Femur (tissue), 1 donor: ENCODE data around the gene ACSS1.

Source experiments
- DNase-seq: peaks from one replicate; pipeline ENCODE4 v3.0.0-alpha.2; 2017

The ACSS1 gene

DNA sequence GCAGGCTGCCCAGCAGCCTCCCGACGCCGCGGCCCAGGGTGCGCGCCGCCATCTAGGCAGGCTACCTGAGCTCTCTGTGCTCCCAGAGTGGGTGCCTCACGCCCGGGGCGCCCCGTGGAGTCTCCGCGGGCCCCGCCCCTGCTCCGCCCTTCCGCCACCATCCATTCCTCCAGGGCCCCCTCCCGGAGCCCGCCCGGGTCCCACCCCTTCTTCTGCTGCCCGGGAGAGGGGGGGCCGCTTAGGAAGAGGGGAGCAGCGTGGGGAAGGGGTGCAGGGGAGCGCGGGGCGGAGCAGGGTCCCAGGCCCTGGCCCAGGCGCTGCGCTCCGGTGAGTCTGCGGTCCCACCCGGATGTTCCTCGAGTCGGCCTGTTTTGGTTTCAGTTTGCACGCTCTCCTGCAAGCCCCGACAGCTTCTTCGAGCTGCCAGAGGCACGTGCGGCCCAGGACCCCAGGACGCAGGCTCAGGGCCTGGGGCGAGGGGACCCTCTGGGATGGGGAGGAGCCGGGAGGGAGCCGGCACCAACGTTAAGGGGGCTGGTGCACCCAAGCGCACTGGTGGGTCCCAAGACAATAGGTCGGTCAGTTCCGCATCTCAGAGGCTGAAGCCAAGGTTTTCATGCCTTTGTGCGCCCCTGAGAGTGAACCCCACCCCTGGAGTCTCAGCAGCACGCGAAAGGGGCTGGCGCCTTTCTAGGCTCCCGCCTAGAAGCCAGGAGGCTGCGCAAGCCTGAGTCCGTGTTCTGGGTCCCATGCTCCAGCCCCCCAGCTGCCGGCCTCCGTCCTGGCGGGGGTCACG lies at the start of gene ACSS1:
TSS of gene ACSS1 (minus strand) at position 89 of the 796 bp plus-strand sequence. CDS start at position 52, 37 bp downstream.
- peak; percentile 77 for DNase-seq

DNA sequence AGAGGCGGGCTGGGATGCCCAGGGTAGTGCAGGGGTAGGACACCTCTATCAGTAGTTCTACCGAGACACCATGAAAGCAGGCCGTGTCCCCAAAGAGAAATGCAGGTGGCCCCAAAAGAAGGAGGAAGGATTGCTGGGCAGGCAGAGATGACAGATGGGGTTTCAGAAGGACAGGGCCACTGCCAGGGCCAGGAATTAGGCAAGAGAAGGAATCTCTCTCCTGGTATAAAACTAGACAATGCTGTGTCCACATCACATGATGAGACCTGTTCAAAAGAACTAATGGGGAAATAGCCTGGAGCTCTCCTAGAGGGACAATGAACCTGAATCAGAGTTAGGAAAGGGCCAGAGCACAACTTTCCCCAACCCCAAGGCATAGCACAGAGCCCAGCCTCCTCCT lies 45.6 kb upstream of the ACSS1 start:
- no peak for DNase-seq

DNA sequence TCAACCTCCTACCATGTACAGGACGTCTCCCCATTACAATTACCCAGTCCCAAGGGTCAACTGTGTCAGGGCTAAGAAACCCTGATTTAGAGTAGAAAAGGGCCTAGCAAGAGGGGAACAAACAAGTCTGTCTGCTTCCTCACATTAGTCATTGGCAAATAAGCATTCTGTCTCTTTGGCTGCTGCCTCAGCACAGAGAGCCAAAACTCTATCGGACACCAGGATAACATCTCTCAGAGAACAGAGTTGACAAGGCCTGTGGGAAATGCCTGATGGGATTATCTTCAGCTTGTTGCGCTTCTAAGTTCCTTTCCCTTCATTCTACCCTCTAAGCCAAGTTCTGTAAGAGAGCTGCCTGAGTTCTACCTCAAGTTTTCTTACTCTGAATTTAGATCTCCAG lies 43.0 kb upstream of the ACSS1 start:
- DNase-seq: no peak

DNA sequence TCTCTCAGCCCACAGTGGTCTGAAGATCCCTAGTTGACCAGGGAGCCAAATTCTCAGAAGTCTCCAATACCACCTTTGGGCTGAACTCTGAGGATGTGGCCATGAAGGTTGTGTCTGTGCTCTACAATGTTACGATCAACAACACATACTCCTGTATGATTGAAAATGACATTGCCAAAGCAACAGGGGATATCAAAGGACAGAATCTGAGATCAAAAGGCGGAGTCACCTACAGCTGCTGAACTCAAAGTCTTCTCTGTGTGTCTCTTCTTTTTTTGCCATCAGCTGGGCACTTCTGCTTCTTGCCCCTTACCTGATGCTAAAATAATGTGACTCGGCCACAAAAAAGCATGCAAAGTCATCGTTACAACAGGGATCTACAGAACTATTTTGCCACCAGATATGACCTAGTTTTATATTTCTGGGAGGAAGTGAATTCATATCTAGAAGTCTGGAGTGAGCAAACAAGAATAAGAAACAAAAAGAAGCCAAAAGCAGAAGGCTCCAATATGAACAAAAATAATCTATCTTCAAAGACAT lies 41.7 kb upstream of the ACSS1 start:
- no peak for DNase-seq

DNA sequence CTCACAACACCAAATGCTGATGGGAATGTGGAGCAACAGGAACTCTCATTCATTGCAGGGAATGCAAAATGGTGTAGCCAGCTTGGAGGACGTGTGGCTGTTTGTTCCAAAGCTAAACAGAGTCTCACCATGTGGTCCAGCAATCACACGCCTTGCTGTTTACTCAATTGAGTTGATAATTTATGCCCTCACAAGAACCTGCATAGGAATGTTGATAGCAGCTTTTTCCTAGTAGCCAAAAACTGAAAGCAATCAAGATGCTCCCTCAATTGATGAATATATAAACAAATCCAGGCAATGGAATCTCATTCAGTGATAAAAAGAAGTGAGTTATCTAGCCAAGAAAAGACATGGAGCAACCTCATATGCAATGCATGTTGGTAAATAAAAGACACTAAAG lies 39.6 kb upstream of the ACSS1 start:
- no peak for DNase-seq

DNA sequence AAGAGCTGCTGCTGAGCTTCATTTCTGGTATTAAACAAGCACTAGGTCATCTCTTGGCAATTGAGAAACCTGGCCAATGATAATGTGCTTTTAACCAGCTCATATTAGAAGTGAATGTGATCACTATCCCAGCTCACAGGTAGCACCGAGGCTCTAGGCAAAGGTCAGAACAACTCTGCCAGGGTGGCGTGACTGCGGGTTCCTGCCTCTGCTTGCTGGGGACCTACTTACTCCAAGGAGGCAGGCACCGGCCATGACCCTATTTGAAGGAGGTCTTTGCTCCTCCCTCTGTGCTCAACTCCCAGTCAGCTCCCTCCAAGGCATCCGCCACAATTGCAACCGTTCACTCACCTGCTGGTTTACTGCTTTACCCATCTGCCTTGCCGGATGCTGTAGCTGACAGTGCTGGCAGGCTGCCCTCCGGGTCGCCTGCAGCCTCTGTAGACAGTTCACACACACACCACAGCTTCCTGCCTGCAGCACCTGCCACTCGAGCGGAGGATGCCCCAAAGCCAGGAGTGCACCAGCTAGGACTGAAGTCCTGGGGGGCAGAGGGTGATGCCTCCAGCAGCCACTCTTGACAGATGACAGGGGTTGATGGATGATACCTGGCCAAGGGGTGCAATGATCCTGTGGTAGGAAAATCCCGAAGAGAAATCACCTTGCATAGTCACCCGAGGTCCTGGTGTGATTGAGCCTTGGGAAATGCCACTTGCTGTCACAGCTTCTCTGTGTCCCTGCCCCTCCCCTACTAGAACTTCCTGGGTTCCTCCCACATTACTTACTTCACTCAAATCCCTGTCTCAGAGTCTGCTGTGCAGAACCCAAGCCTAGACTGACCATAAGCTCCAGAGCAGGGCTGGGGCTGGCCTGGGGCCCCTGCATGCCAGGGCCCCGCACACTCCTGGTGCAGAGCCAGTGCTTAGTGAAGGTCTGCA lies 32.8 kb upstream of the ACSS1 start:
- DNase-seq: no peak

DNA sequence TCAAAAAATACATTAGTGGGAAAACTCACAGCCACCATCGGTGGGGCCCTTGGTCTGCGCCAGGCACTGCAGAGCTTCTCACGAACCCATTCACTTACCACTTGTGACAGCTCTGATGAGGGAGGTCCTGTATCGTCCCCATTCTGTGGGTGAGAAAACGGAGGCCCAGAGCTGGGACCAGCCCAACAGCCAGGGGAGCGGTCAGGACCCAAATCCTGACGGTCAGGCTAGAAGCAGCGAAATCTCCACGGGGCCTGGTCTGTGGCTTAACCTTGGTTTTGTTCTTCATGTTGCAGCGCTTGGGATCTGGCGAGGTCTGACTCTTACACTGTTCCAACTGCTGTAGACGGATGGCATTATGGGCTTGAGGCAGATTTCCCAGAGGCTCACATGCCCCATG lies 31.7 kb upstream of the ACSS1 start:
- DNase-seq: no peak

DNA sequence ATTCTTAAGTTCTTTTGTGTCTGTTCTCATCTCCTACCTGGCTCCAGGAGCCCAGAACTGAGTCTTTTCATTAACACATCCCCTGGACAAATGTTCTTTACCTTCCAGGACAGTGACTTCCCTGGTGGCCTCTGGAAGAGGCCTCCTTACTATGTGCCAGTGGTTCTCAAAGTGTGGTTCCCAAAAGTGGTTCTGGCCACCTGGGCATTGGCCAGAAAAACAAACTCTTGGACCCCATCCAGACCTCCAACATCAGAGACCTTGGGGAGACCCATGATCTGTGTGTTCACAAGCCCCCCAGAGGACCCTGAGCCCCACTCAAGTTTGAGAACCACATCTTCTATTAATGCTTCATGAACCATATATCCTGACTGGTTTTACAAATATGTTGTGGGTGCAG lies 31.2 kb upstream of the ACSS1 start:
- DNase-seq: no peak

DNA sequence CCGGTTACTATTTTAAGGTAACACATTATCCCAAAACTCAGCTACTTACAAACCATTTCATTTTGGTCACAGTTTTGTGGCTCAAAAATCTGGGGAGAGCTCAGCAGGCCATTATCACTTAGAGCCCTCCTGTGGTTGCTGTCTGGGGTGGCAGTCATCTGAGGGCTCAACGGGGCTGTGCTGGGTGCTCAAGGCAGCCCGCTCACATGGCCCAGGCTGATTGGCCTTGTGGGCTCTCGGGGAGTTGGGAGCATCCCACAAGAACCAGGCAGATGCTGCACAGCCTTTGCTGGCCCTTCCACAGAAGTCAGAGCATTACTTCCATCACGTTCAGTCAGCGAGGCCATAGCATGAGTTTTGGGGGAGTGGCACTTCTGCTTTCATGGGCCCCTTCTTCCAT lies 30.3 kb upstream of the ACSS1 start:
- no peak for DNase-seq

DNA sequence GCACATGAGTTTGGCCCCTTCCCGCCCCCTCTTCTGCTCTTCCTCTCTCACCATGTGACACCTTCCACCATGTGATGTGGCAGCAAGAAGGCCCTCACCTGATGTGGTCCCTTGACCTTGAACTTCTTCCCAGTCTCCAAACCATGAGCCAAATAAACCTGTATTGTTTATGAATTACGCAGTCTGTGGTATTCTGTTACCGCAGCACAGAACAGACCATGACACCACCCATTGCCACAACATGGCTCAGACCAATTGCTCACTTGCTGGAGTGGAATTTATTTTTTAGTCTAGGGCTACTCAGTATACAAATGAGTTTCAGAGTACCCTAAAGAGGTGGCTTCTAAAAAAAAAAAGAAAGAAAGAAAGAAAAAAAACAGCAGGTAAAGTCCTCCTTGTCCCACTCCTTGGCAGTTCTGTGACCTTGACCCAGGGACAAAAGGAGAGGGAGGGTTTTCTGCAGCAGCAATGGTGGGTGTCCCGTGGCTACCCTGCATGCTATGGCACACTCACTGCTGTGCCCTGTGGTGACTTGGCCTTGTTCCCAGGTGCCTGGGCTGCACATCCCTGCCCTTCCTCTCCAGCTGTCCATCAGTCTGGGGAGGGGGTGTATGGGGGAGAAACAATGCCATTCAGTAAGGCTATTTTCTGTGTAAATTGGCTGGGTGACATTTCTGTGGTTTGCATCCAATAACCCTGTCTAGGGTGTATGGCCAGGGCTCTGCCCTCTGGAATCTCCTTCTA lies 29.4 kb upstream of the ACSS1 start:
- no peak for DNase-seq

DNA sequence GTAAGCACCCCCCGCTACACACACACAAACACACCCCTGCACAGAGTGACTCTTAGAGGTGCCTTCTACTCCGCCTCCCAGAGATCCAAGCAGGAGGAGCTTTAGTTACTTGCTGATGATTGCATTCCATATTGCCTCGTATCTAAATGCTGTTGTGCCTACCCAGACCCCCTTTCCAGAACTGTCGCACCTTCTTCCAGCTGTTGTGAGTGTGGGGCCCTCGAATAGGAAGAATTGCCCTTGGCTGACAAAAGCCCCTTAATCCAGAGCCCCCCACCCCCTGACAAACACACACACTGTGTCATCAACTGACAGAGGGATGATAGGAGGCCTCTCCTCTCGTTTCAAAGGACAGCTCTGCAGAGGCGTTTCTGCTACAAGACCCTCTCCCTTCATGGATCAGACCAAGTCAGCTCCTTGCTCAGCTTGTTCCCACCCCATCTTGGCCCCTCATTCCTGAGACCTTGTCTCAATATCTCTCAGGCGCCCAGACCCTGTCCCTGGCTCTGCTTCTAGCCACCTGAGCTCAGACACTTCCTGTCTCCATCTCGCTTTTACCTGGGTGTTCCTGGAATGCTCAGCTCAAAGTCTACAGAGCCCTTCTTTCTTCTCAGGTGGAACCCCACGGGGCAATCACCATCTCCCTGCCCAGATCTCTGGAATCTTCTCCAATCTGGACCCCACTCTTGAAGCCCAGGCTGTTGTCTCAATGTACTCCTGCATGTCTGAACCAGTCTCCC lies 28.0 kb upstream of the ACSS1 start:
- no peak for DNase-seq

DNA sequence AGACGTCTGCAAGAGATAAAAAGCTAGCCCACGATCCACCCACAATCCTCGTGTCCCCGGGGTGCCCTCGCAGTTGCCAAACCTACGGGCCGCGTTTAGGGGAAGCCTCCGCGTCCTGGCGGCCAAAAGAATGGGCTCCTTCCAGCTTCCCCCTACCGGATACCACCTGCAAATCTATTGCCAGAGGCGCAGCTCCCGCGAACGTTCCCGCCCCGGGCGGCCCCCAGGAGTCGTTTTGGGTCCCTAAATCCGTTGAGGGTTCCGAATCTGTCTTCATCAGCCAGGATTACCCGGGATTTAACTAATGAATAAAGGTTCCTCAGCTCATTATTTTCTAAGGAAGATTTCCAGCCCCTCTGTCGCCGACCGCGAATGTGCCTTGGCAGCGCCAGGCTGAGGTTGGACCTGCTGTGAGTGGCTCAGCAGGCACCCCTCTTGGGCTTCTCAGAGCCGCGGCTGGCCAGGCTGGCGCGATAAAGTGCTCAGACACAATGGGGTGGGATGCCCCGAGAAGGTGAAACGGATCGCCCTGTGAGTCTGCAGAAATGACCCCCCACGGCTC lies 26.8 kb upstream of the ACSS1 start:
- no peak for DNase-seq

DNA sequence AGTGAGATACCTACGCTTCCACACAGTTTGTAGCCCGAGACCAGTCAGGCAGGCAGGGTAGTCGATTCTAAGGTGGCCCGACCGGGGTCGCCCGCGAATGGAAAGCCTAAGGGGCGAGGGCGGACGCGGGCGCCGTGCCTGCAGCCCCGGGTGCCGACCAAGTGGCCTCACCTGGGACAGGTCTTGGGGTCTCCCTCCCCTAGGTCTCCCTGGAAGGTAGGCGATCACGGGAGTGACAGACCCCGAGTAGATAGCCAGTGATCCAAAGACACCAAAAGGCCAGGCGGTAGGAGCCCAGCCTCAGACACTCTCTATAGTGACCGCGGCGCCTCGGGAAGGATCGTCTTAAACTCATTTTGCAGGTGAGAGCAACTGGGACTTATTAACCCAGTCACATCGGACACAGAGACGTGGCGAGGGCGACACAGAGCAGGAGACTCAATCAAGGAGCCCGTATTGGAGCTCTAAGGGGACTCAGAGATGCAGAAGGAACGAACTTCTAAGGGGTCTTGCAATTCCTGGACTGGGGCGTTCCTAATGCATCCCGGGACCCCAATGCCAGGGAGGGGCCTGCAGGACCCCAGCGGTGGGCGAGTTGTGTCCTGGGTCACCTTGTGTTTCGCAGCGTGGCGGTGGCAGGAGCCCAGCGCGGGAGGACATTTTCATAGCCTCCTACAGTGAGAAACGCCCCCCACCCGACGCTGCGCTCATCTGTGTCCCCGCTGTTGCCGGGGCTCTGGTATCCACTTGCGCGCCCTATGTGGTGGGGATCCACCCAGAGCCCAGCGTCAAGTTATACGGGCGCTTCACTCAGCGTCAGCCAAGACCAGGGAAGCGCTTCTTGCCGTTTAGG lies 26.1 kb upstream of the ACSS1 start:
- DNase-seq: no peak

DNA sequence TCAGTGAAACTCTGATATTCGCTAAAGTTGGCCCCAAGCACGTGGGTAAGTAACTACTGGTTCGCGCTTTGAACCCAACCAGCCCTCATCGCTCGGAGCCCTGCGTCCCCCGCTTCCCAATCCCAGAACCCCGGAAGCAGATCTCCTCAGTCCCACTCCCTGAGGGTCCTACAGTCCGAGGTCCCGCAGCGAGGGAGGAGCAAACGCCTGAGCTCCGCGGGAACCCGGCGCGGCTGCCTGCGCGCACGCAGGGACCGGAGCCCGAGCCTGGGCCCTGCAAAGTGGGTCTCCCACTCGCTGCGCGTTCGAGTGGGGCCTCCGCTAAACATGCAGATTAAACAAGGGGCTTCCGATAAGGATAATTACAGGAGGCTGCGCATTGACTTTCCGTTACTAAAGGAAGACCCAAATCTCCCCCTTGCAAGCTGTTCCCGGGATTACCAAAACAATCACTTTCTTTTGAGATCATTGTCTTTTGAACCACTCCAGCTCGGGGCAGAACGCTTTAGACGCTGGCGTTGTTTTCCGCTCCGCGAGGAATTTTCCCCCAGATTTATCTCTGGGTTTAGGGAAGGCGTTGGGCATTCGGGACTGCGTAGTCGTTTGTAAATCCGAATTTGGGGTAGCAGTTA lies 25.3 kb upstream of the ACSS1 start:
- DNase-seq: no peak

DNA sequence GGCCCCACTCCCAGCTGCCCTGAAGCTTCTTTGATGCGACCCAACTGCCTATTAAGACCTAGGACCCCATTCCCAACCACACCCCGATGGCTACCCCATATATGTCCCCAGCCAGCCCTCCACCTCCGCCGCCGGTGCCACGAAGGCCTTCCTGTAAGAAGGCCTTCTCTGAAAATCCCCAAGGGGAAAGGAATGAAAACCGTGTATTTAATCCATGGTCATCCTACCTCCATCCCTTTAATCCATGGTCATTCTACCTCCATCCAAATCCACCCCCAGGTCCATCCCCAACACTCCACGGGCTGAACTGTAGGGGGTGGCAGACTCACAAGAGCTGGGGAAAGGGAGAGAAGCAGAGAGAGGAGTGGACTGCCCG lies 24.5 kb upstream of the ACSS1 start:
- no peak for DNase-seq

DNA sequence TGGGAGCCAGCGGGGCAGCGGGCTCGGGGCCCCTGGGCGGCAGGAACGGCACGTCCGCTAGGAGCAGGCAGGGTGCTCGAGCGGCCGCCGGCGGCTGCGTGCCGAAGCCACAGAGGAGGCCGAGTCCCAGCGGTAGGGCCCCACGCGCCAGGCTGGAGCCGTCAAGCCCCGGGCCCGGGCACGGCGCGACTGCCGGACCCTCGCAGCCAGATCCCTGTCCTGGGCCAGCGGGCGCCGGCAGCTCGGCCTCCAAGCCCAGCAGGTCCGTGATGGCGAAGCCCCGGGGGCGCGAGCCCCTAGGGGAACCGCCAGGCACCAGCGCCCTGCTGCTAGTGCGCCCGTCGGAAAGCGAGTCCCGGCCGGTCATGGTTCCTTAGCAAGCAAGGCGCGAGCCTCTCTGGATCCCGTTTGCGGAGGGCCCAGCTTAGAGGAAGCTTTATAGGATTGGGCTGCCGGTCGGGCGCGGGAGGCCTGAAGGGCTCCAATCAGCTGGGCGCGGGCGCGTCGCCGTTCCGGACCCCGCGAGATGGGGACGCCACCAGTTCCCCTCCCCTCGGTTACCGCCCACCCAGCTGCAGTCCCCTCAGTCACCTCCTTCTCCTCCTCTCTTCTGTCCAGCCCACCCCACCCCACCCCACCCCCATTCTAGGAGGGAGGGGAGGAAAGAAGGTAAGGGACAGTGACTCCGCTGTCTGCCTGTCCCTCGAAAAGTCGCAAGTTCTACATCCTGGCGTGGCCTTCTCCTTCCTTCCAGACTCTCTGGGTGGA lies 24.0 kb upstream of the ACSS1 start, which contains the start of gene VSX1:
TSS of gene VSX1 (minus strand) at position 412 of the 768 bp plus-strand sequence. CDS start at position 367, 45 bp downstream.
- DNase-seq: no peak

DNA sequence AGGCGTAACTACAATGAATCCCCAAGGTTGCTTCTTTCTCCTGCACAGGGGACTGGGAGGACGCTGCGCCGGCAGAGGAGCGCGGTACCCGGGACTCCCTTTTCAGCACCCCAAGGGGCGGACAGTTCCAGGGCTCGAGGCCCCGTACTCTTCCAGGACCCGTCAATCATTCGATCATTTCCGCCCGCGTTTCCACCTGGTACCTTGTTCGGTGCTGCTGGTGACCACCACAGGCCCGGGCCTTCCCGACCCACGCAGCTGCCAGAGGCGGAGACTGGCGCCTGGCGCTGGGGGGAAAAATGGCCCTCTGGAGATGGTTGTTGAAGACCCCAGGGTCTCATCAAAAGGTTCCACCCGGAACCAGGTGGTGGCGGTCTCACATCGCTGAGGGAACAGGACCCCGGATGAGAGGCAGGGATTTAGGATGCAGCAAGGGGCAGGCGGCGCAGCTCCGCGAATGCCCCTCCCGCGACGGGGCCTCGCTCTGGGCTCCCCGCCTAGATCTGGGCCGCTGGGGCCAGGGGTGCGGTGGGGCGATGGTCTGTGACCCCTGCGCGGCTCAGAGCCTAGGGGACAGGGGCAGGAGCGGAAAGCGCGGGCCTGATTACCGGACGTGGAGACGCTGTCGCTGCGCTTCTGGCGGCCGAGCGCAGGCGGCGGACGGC lies 23.3 kb upstream of the ACSS1 start:
- peak; percentile 38 for DNase-seq

DNA sequence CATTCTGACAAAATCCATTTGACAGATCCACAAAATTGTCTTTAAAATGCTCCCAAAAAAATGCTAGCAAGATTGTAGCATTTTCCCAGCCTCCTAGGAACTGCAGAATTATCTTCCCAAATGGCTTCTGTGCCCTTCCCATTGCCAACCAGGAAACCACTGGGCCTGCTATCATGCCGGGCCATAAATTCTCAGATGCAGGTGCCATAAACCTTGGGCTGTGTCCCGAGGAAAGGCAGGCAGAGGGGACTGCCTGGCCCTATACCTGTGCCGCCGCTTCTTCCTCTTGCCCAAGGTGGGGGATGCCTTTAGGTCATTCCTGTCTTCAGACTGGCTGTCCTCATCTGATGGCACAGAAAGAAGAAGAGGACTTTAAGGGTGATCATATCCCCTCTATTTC lies 21.2 kb upstream of the ACSS1 start:
- DNase-seq: no peak

DNA sequence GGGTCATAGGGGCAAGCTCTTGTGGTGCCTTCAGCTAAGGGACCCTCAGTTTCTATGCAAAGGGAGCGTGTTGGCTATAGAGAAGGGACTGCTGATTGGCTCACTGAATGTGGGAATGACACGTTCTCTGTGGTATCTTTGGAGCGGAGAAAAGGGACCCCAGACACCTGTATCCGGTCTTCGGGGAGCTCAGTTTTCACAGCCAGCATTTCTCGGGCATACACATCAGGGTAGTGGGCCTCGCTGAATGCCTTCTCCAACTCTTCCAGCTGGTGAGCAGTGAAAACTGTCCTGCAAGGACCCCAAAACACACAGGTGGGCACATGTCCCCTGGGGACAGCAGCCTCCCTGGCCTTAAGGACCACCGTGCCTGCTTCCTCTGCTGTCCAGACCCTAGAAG lies 20.7 kb upstream of the ACSS1 start:
- no peak for DNase-seq
